Measurements from ENCODE around the gene LDLRAD4.

LDLRAD4 gene

GRCh38 chr18:13265008-13265910 is 46.7 kb downstream of the LDLRAD4 start:
- peak in 1 of 3 experiments; percentile 69 for DNase-seq (ENCODE audit: low read depth in 3 of 3)

DNA sequence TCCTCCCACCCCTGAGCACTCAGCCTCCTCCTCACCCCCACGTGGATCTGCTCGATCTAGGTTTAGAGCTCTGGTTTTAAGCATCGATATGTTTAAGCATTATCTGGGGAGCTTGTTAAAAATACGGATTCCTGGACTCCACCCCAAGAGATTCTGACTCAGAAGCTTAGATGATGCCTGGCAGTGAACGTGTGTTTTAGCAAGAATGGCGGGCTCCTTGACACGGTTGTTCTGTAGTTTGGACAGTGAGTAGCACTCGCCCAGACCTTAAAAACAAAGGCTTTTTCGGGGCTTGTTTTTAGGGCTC is 47.3 kb downstream of the LDLRAD4 start:
- no peak for DNase-seq (ENCODE audit: low read depth in 3 of 3)

DNA sequence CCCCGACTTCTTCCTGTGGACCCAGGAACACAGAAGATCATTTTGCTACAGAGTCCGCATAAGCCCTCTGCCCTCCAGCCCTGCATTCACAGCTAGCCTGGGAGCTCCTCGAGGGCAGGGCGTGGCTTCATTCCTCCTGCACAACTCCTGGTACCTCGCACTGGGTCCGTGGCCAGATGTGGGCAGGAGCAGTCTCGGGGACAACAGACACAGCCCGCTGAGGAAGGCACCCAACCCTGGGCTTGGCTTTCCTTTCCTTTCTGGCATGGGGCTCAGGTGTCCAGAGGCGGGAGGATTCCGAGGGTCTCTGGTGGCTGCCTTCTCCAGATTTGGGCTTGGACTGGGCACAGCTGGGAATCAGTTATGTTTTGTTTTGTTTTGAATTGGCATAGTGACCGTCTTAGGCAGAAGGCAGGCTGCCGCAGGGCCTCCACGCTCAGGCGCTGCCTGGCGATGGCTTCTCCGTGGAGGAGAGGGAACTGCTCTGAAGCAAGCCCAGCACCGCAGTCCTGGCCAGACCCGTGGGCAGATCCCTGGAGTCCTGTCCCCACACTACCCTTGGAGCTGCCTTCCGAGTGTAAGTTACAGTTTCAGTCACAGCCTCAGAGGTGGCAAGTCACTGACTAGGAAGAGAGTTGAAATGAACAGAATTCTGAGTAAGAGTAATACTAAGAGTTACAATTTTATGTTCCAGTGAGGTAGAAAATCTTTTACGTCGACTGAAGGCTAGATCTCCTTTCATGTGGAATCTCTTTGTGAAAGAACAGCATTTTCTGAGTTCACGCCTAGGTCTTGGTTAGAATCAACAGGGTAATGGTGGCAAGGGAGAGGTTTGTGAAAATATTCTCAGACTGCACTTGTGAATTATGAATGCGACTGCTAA is 47.9 kb downstream of the LDLRAD4 start:
- peak in 2 of 3 experiments; percentile 16 to 49 for DNase-seq (ENCODE audit: low read depth in 3 of 3)

DNA sequence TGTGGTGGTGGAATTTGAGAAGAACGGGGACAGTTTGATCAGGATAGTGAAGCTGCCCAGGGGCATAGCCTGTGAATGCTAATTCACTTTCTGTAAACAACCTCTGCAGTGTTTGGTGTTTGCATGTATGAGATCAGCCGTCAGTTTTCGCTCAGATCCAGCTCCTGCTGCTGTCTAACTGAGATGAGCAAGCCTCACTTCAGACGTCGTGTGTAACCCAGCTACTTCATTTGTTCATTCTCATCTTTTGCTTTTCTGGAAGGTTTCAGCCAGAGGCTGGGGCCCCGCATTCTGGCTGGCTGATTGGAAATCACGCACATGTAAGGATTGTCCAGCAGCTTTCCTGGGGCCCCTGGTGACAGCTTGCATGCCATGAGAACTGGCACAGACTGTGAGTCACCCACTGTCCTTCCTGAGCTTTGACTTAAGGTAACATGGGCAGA is 48.9 kb downstream of the LDLRAD4 start:
- DNase-seq (ENCODE audit: low read depth in 3 of 3) = no peak

DNA sequence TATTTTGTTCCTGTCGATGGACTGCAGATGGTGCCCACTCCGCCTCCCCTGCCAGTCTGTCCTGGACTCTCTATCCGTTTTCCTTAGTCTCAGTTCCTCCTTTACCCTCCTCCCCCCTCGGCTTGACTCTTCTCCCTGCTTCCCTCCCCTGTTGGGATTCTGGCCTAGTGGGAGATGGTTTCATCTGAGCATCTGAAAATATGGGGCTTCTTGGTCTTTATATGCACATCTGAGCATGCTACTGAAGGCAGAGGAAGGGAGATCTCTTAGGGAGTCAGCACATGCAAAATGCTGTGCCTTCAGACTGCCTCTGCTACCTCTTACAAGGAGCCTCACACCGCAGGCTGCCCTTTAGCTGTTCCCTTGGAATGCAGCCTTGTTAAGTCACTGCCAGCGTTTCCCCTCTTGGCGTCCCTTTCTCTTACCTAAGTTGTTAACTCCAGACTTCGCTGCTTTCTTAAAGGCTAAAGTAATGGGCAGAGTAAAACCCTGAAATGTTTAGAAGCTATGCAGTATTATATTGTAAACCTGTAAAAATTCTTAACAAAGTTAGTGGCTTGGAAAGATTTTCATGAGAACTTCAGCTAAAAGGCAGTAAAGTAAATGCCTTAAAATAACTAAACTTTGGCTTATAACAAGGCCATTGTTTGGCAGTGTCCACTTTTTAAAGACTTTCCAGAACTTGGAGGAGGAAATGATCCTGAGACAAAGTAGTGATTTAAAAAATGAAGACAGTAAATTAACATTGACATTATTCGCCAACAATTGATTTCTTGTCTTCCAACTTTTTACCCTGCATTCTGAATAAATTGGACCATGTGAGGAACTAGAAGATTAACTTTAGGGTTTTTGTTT is 49.8 kb downstream of the LDLRAD4 start:
- no peak for DNase-seq (ENCODE audit: low read depth in 3 of 3)

DNA sequence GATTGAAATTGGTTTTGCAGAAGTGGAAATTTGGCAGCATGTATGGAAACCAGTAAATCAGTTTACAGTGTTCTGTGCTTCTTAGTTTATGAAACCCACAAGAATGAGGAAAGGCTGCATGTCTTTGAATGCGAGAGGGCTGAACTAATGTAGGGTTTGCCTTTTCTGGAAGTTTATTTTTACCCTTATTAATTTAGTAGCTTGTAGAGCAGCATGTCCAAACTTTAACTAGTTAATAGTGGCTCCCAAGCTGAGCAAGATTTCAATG is 50.4 kb downstream of the LDLRAD4 start:
- DNase-seq (ENCODE audit: low read depth in 3 of 3) = no peak

GRCh38 chr18:13269521-13270011 is 51.0 kb downstream of the LDLRAD4 start:
- DNase-seq (ENCODE audit: low read depth in 3 of 3) = peak in 1 of 3 experiments; percentile 41

GRCh38 chr18:13270279-13270855 is 51.8 kb downstream of the LDLRAD4 start:
- no peak for DNase-seq (ENCODE audit: low read depth in 3 of 3)

- no peak for DNase-seq (ENCODE audit: low read depth in 3 of 3)
Measured at GRCh38 chr18:13271302-13271911, 52.8 kb downstream of the LDLRAD4 start.

DNA sequence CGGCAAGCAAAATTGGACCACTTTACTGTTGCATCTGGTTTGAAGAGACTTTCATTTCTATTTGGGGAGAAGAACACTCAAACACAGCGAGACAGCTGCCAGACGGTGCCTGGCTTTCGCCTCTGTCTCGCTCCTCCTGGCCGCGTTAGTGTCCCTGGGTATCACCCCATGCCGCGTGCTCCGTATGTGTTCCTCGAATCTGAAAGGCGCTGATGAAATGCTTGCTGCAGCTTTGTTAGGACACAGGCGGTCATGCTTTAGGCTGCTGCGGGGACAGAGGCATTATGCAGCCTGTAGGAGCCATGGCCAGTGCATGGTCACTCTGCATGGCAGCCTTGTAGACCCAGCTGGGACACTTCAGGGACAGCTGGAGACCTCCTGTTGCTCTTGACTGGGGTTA is 53.9 kb downstream of the LDLRAD4 start:
- no peak for DNase-seq (ENCODE audit: low read depth in 3 of 3)

- no peak for DNase-seq (ENCODE audit: low read depth in 3 of 3)
Measured at GRCh38 chr18:13273800-13274199, 55.2 kb downstream of the LDLRAD4 start.

DNA sequence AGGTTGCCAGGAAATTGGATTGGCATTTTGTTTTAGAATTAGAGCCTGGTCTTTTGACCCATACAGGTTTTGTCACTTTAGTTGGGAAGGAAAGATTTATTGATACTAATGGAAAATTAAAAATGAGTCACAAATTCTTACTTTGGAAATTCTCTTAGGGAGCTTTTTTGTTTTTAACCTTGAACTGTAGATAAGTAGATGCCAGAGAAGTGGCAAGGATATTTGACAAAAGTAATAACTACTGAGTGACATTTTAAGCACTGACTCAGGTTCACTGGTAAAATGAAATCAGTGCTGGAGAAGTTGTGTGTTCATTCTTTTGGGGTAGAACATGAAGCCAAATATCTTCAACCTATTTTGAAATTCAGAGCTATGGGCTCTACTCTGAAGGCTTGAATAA is 56.5 kb downstream of the LDLRAD4 start:
- no peak for DNase-seq (ENCODE audit: low read depth in 3 of 3)

GRCh38 chr18:13276530-13277520 is 58.3 kb downstream of the LDLRAD4 start:
- DNase-seq (ENCODE audit: low read depth in 3 of 3) = no peak

DNA sequence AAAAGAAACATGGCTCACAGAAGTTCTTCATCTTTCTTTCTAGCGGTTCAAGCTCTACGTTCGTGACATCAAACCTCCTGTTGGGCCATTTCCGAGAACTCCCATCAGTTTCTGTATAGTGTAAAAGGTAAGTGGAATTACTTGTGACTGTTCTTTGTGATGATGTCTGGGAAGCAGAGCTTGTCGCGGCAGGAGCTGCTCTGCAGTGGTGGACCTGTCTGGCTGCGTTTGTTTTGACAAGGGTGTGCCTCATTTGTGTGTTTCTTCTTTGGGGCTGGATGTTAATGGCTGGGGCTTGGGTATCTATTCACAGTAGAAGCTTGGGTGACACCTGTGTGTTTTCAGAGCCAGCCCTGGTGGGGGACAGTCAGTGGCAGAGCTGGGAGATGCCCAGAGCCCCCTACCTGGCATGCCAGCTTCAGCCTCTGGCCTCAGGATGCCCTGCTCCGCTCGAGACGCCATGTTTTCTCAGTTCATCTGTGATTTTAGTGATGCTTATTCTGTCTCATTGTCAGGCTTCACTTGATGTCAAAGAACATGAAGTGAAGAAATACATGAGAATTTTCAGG is 59.6 kb downstream of the LDLRAD4 start:
- DNase-seq (ENCODE audit: low read depth in 3 of 3) = no peak

DNA sequence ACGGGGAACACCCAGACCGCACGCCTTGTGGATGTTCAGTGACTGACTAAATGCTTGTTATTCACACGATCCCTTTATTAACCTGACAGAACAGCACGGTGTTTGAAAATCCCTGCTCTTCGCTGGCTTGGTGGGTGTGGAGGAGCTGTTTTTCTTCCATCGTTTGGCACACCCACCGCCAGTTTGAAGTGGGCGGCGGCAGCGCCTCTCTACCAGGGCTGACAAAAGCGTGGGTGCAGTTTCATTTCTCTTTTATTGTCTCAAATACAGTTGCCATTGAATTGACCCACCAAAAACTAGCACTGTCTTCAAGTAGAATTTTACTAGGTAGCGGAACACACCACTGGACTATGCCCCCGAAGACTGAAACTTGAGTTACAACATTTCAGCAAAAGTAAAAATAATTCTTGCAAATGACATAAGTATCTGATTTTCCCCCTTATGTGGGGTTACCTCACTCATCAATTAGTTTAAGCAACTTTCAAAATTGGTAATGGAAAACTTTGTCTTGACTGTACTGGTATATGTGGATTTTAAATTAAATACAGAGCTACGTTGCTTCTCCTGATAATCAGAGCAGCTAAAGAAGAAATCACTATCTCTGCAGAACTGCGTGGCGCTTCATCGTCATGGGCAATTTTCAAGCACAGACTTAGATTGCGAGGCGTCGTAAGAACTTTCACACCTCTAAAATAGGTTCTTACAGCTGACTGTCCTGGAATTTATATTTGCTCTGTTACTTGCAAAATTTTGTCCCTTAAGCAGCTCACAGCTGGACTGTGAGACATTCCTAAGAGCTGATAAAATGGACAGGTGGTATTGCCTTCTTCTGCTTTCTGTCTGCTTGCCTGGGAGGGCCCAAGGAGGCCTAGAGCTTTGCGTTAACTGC is 60.9 kb downstream of the LDLRAD4 start:
- peak in 2 of 3 experiments; percentile 9 to 58 for DNase-seq (ENCODE audit: low read depth in 3 of 3)

DNA sequence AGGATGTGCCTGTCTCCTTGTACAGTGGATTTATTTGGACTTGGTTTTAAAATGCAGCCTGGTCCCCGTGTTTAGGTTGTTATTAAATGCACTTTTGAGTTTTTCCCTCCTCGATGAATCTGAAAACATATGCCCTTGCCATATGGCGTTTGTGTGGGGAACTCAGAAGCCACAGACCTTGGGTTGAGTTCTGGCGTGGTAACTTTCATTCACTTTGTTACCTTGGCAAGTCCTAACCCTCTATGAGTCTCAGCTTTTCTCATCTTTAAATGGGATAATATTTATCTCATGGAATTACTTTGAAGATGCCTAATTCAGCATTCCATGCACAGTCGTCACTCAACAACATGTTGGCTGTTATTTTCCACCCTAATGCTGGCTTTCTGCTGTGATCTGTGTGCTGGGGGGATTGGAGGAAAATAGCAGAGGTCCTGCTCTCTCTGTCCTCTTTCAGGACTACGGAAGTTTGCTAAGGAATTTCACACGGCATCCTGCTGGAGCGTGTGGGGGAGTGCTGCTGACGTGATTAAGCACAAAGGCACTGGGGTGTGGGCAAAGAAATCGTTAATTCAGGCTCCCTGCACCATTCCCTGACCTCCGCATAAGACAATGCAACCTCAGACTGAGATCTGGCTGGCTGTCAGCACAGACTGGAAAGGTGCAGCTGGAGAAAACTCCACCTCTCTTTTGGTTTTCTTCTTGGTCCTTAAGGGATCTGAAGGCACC is 61.7 kb downstream of the LDLRAD4 start:
- no peak for DNase-seq (ENCODE audit: low read depth in 3 of 3)

GRCh38 chr18:13281406-13281805 is 62.8 kb downstream of the LDLRAD4 start:
- DNase-seq (ENCODE audit: low read depth in 3 of 3) = no peak

DNA sequence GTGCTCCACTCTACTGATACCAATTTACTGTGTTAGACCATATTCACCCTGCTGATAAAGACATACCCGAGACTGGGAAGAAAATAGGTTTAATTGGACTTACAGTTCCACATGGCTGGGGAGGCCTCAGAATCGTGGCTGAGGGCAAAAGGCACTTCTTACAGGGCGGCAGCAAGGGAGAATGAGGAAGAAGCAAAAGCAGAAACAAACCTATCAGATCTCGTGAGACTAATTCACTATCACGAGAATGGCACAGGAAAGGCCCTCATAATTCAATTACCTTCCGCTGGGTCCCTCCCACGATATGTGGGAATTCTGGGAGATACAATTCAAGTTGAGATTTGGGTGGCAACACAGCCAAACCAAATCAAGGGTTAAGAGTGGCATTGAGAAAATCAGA is 65.2 kb downstream of the LDLRAD4 start:
- DNase-seq (ENCODE audit: low read depth in 3 of 3) = no peak
